Testis (tissue), 3 donors: ENCODE data around the gene COL4A2. TPM values are rescaled to one million over a fixed set of nuclear protein-coding genes. Genes with fewer than 3 reads are reported as not detected.

Experiments used
- DNase-seq: peaks from one replicate; pipeline ENCODE4 v3.0.0-alpha.2; 2019
- H3K27ac ChIP-seq, 2 donors: fragments of 200-600 bp; sonication (generic); one replicate each; pipeline ENCODE4 v1.5.1; 2019
- H3K27me3 ChIP-seq: fragments of 200-600 bp; sonication (generic); one replicate; pipeline ENCODE4 v1.5.1; 2019
- H3K36me3 ChIP-seq: fragments of 200-600 bp; sonication (generic); one replicate; pipeline ENCODE4 v1.5.1; 2017; ENCODE audit warnings: low read depth; ENCODE audit errors: missing control alignments
- H3K4me1 ChIP-seq: fragments of 200-600 bp; sonication (generic); one replicate; pipeline ENCODE4 v1.5.1; 2019
- H3K4me3 ChIP-seq, 2 donors: fragments of 200-600 bp; sonication (generic); one replicate each; pipeline ENCODE4 v1.5.1; 2017 to 2019
- H3K9me3 ChIP-seq: fragments of 200-600 bp; sonication (generic); one replicate; pipeline ENCODE4 v1.5.1; 2017
- CTCF ChIP-seq, 3 experiments: fragments of 450-650 bp in 2 of 3; fragments of 200-600 bp in 1 of 3; sonication (generic) in 1 of 3; IDR thresholded peaks; one replicate each; pipeline ENCODE4 v1.5.1; 2016 to 2019; ENCODE audit warnings: antibody characterized with exemption in 3 of 3, mild to moderate bottlenecking in 2 of 3, moderate library complexity in 1 of 3
- POLR2A ChIP-seq: fragments of 450-650 bp; IDR thresholded peaks from one replicate; pipeline ENCODE4 v1.6.1; 2017; ENCODE audit warnings: antibody characterized with exemption, mild to moderate bottlenecking, moderate library complexity
- WGBS, 2 donors: methylation state at CpG; one replicate each; pipeline ENCODE4 v1.1.5; 2018; 5-methylcytosine and 5-hydroxymethylcytosine counted together
- intact Hi-C: fragments of 100-400 bp; cut with DNase I; formaldehyde crosslinking; loops from one replicate; pipeline ENCODE4 v1.15.1; 2023; ENCODE audit warnings: low total_unique reads
- polyA plus RNA-seq: library from polyadenylated mRNA; stranded (reverse); fragments of 350-450 nt; fragmentation: Illumina TruSeq; extraction: RNeasy Lipid Tissue Mini Kit (QIAGEN cat#74804); gene quantifications from one replicate; pipeline ENCODE4 v1.2.3, GENCODE V29; 2014; ENCODE audit warnings: low read depth, low replicate concordance; ENCODE audit not compliant: insufficient read depth
- total RNA-seq, 2 donors: library from RNA; depleted of rRNA; stranded (reverse); fragments of >200 nt; gene quantifications; one replicate each; pipeline ENCODE4 v1.2.3, GENCODE V29; 2016

COL4A2 gene
- total and polyA plus RNA-seq, 3 donors from 2014 or later: 69.1 to 89.9 (median 81.0) TPM

- peaks cover 6% of the 10 kb centered on the region for H3K4me1 ChIP-seq
- no peak for DNase-seq
Observed at GRCh38 chr13:110326263-110326904, 19.3 kb downstream of the COL4A2 start.

GRCh38 chr13:110327051-110327721 is 20.1 kb downstream of the COL4A2 start:
- intact Hi-C loops: no loop called here
- Histone ChIP-seq H3K4me1 (peaks cover 6% of the 10 kb centered on the region), H3K4me3 (no peak overlapping the region), H3K27me3 (no peaks in the 10 kb centered on the region), H3K36me3 (no peaks in the 10 kb centered on the region), H3K9me3 (no peaks in the 10 kb centered on the region), H3K27ac (no peak overlapping the region)
- WGBS, 2 donors: 73 to 74% methylated on average over 7 of the region's 7 CpGs
- TF ChIP-seq CTCF (IDR thresholded peaks at IDR 0.05) (no peak), POLR2A (no peak)
- no peak for DNase-seq

More at GRCh38 chr13:110326263-110326904, 19.3 kb downstream of the COL4A2 start:
- Histone ChIP-seq H3K27ac (no peak overlapping the region), H3K9me3 (no peaks in the 10 kb centered on the region), H3K36me3 (no peaks in the 10 kb centered on the region), H3K4me3 (no peak overlapping the region), H3K27me3 (no peaks in the 10 kb centered on the region)
- intact Hi-C loops: no loop called here
- WGBS, 2 donors: 79 to 88% methylated on average over 12 of the region's 12 CpGs
- no peak for TF ChIP-seq POLR2A
- no peak for TF ChIP-seq CTCF (IDR thresholded peaks at IDR 0.05)

GRCh38 chr13:110328573-110328972 is 21.5 kb downstream of the COL4A2 start:
- no peaks in the 10 kb centered on the region for H3K36me3 ChIP-seq
- intact Hi-C loops: no loop called here
- H3K27me3 ChIP-seq: no peaks in the 10 kb centered on the region
- no peaks in the 10 kb centered on the region for H3K9me3 ChIP-seq
- no peak overlapping the region for H3K27ac ChIP-seq
- DNase-seq: no peak
- H3K4me3 ChIP-seq: no peak overlapping the region
- peaks cover 6% of the 10 kb centered on the region for H3K4me1 ChIP-seq
- TF ChIP-seq POLR2A (no peak), CTCF (IDR thresholded peaks at IDR 0.05) (no peak)
- 85 to 86% methylated on average over 10 of the region's 10 CpGs for WGBS, 2 donors

- 82 to 94% methylated on average over 6 of the region's 6 CpGs for WGBS, 2 donors
- TF ChIP-seq POLR2A (no peak), CTCF (IDR thresholded peaks at IDR 0.05) (no peak)
- DNase-seq: no peak
- intact Hi-C loops: no loop called here
- no peaks in the 10 kb centered on the region for H3K27me3 ChIP-seq
- H3K4me3 ChIP-seq: no peak overlapping the region
- H3K9me3 ChIP-seq: no peaks in the 10 kb centered on the region
- H3K4me1 ChIP-seq: peaks cover 6% of the 10 kb centered on the region
- H3K27ac ChIP-seq: no peak overlapping the region
- no peaks in the 10 kb centered on the region for H3K36me3 ChIP-seq
Observed at GRCh38 chr13:110329258-110329657, 22.2 kb downstream of the COL4A2 start.
